HEK293 (cell line): ENCODE results near the gene LGI4.

Source experiments
- CTCF ChIA-PET: fragments of 350-600 bp; formaldehyde crosslinking; extraction: SDS; loops from one replicate; lab custom pipeline; 2021; ENCODE audit warnings: antibody characterized with exemption; lab: Yijun Ruan, JAX
- POLR2A ChIA-PET: fragments of 300-600 bp; formaldehyde crosslinking; extraction: SDS; loops from one replicate; lab custom pipeline; 2020; ENCODE audit warnings: antibody characterized with exemption, inconsistent platforms; lab: Yijun Ruan, JAX
- H3K27ac ChIP-seq: fragments of 200-500 bp; sonication (Bioruptor generic); 2 replicates; pipeline ENCODE4 v1.5.1; 2014; ENCODE audit warnings: low read depth, low read length, control low read depth, inconsistent platforms; ENCODE audit errors: extremely low read depth
- H3K36me3 ChIP-seq, 2 experiments: fragments of 200-500 bp in 1 of 2; sonication (Bioruptor generic) in 1 of 2; 1 replicate in 1 of 2; 2 replicates in 1 of 2; pipeline ENCODE4 v1.5.1; 2014 to 2017; ENCODE audit warnings: inconsistent platforms in 2 of 2, low read length in 2 of 2; ENCODE audit not compliant: control insufficient read depth in 2 of 2, insufficient read depth in 1 of 2
- H3K4me1 ChIP-seq: fragments of 200-500 bp; sonication (Bioruptor generic); 2 replicates; pipeline ENCODE4 v1.5.1; 2014; ENCODE audit warnings: mild to moderate bottlenecking, low read length, inconsistent platforms; ENCODE audit not compliant: control insufficient read depth, insufficient read depth
- H3K4me3 ChIP-seq: 2 replicates; pipeline ENCODE4 v1.5.1; 2011; ENCODE audit warnings: low read depth, mild to moderate bottlenecking, control low read depth, low read length, moderate library complexity
- H3K9me3 ChIP-seq: fragments of 200-500 bp; sonication (Bioruptor generic); 2 replicates; pipeline ENCODE4 v1.5.1; 2014; ENCODE audit warnings: low read depth, low read length, inconsistent platforms; ENCODE audit not compliant: control insufficient read depth, insufficient read depth
- GLIS2 ChIP-seq: fragments of 450-650 bp; formaldehyde crosslinking; IDR thresholded peaks from 2 replicates; pipeline ENCODE4 v1.5.1; 2016; ENCODE audit warnings: missing biosample characterization, missing genetic modification characterization
- HIC1 ChIP-seq: fragments of 450-650 bp; formaldehyde crosslinking; IDR thresholded peaks from 2 replicates; pipeline ENCODE4 v1.5.1; 2016; ENCODE audit warnings: missing biosample characterization, missing genetic modification characterization
- HOXD13 ChIP-seq: sonication (generic); formaldehyde crosslinking; IDR thresholded peaks from 2 replicates; pipeline ENCODE4 v1.8.0; 2022; ENCODE audit warnings: missing genetic modification reagents, borderline replicate concordance
- INSM2 ChIP-seq: fragments of 450-650 bp; formaldehyde crosslinking; IDR thresholded peaks from 2 replicates; pipeline ENCODE4 v1.5.1; 2016; ENCODE audit warnings: missing biosample characterization, missing genetic modification characterization
- KLF1 ChIP-seq: fragments of 450-650 bp; formaldehyde crosslinking; IDR thresholded peaks from 2 replicates; pipeline ENCODE4 v1.5.1; 2016; ENCODE audit warnings: missing biosample characterization, missing genetic modification characterization
- PRDM4 ChIP-seq: fragments of 450-650 bp; formaldehyde crosslinking; IDR thresholded peaks from 2 replicates; pipeline ENCODE4 v1.5.1; 2017; ENCODE audit warnings: missing biosample characterization, missing genetic modification characterization
- SALL2 ChIP-seq: fragments of 450-650 bp; formaldehyde crosslinking; IDR thresholded peaks from 2 replicates; pipeline ENCODE4 v1.5.0; 2017; ENCODE audit warnings: missing biosample characterization, mild to moderate bottlenecking, missing genetic modification characterization, borderline replicate concordance
- SP3 ChIP-seq: fragments of 450-650 bp; formaldehyde crosslinking; IDR thresholded peaks from 2 replicates; pipeline ENCODE4 v1.5.1; 2016; ENCODE audit warnings: missing biosample characterization, missing genetic modification characterization
- YY1 ChIP-seq: fragments of 450-650 bp; formaldehyde crosslinking; IDR thresholded peaks from 2 replicates; pipeline ENCODE4 v1.5.1; 2018; ENCODE audit warnings: missing biosample characterization, missing genetic modification characterization
- ZBTB17 ChIP-seq: fragments of 450-650 bp; formaldehyde crosslinking; IDR thresholded peaks from 2 replicates; pipeline ENCODE4 v1.5.1; 2016; ENCODE audit warnings: missing biosample characterization, missing genetic modification characterization
- ZFP3 ChIP-seq: fragments of 450-650 bp; formaldehyde crosslinking; IDR thresholded peaks from 2 replicates; pipeline ENCODE4 v1.5.1; 2016; ENCODE audit warnings: low read depth, missing biosample characterization, missing genetic modification characterization
- ZIC2 ChIP-seq: fragments of 450-650 bp; formaldehyde crosslinking; IDR thresholded peaks from 2 replicates; pipeline ENCODE4 v1.5.1; 2016; ENCODE audit warnings: missing biosample characterization, missing genetic modification characterization
- ZNF155 ChIP-seq: fragments of 450-650 bp; formaldehyde crosslinking; IDR thresholded peaks from 2 replicates; pipeline ENCODE4 v1.5.1; 2016; ENCODE audit warnings: missing biosample characterization, missing genetic modification characterization
- ZNF169 ChIP-seq: fragments of 450-650 bp; formaldehyde crosslinking; IDR thresholded peaks from 2 replicates; pipeline ENCODE4 v1.5.1; 2016; ENCODE audit warnings: missing biosample characterization, missing genetic modification characterization
- ZNF248 ChIP-seq: fragments of 450-650 bp; formaldehyde crosslinking; IDR thresholded peaks from 2 replicates; pipeline ENCODE4 v1.5.1; 2017; ENCODE audit warnings: missing biosample characterization, missing genetic modification characterization
- ZNF274 ChIP-seq, 2 experiments: fragments of 200-500 bp in 1 of 2; fragments of 450-650 bp in 1 of 2; sonication (Bioruptor generic) in 1 of 2; formaldehyde crosslinking in 1 of 2; IDR thresholded peaks; 2 replicates each; pipeline versions ENCODE4 v1.5.1 to v1.6.1; 2014 to 2016; ENCODE audit warnings: borderline replicate concordance in 1 of 2, inconsistent platforms in 1 of 2, low read length in 1 of 2, missing biosample characterization in 1 of 2, missing genetic modification characterization in 1 of 2
- ZNF366 ChIP-seq: fragments of 450-650 bp; formaldehyde crosslinking; conservative IDR thresholded peaks from 2 replicates; pipeline ENCODE4 v1.5.1; 2016; ENCODE audit warnings: missing biosample characterization, missing genetic modification characterization
- ZNF48 ChIP-seq: fragments of 450-650 bp; formaldehyde crosslinking; IDR thresholded peaks from 2 replicates; pipeline ENCODE4 v1.5.1; 2016; ENCODE audit warnings: missing biosample characterization, missing genetic modification characterization
- ZNF548 ChIP-seq: fragments of 450-650 bp; formaldehyde crosslinking; IDR thresholded peaks from 2 replicates; pipeline ENCODE4 v1.5.1; 2016; ENCODE audit warnings: missing biosample characterization, missing genetic modification characterization
- ZNF571 ChIP-seq: fragments of 450-650 bp; formaldehyde crosslinking; IDR thresholded peaks from 2 replicates; pipeline ENCODE4 v1.5.0; 2017; ENCODE audit warnings: missing biosample characterization, missing genetic modification characterization
- ZNF585B ChIP-seq: fragments of 450-650 bp; formaldehyde crosslinking; IDR thresholded peaks from 2 replicates; pipeline ENCODE4 v1.5.1; 2016; ENCODE audit warnings: missing biosample characterization, missing genetic modification characterization
- ZNF704 ChIP-seq: fragments of 450-650 bp; formaldehyde crosslinking; IDR thresholded peaks from 2 replicates; pipeline ENCODE4 v1.5.1; 2016; ENCODE audit warnings: missing biosample characterization, missing genetic modification characterization
- ZNF768 ChIP-seq: fragments of 450-650 bp; formaldehyde crosslinking; IDR thresholded peaks from 2 replicates; pipeline ENCODE4 v1.5.1; 2018; ENCODE audit warnings: missing biosample characterization, mild to moderate bottlenecking, missing genetic modification characterization
- ZNF777 ChIP-seq: fragments of 450-650 bp; formaldehyde crosslinking; IDR thresholded peaks from 2 replicates; pipeline ENCODE4 v1.5.1; 2017; ENCODE audit warnings: missing biosample characterization, missing genetic modification characterization, borderline replicate concordance
- ZSCAN16 ChIP-seq: fragments of 450-650 bp; formaldehyde crosslinking; IDR thresholded peaks from 2 replicates; pipeline ENCODE4 v1.5.1; 2016; ENCODE audit warnings: missing biosample characterization, missing genetic modification characterization
- ZSCAN18 ChIP-seq: fragments of 450-650 bp; formaldehyde crosslinking; IDR thresholded peaks from 2 replicates; pipeline ENCODE4 v1.5.1; 2016; ENCODE audit warnings: missing biosample characterization, missing genetic modification characterization
- ZSCAN30 ChIP-seq: fragments of 450-650 bp; IDR thresholded peaks from 2 replicates; pipeline ENCODE4 v1.5.1; 2018; ENCODE audit warnings: missing biosample characterization, mild to moderate bottlenecking, missing genetic modification characterization, moderate library complexity

The LGI4 gene

GRCh38 chr19:35132254-35132653 is 2.6 kb downstream of the LGI4 start (continued):
- TF ChIP-seq INSM2 (tag by site-specific recombination) (no peak), ZSCAN16 (tag by site-specific recombination) (no peak), ZNF274 (IDR thresholded peaks at IDR 0.05; ENCODE audit: low read length) (no peak), ZNF274 (tag by site-specific recombination; IDR thresholded peaks at IDR 0.05; ENCODE audit: borderline replicate concordance) (0 out of 2 replicates have a peak, but pooled peaks have one; percentile 6), ZNF366 (tag by site-specific recombination) (no peak), ZNF48 (tag by site-specific recombination) (no peak), ZSCAN18 (tag by site-specific recombination) (0 out of 2 replicates have a peak, but pooled peaks have one; percentile 12), YY1 (tag by site-specific recombination) (no peak), ZNF248 (no peak), ZNF777 (tag by site-specific recombination) (peak; percentile 18; the same call in 1 of the 2 replicates), ZNF169 (0 out of 2 replicates have a peak, but pooled peaks have one; percentile 51), ZNF571 (tag by site-specific recombination) (peak; percentile 73; the same call in 1 of the 2 replicates)

- Histone ChIP-seq H3K27ac (no peak overlapping the region), H3K4me3 (no peak overlapping the region), H3K4me1 (peaks cover 3% of the 10 kb centered on the region), H3K36me3 (no peaks in the 10 kb centered on the region), H3K9me3 (no peaks in the 10 kb centered on the region)
- CTCF ChIA-PET, result interaction anchor here (0.6 to 1.1 kb wide), 5 partner anchors 10 to 337 kb away, joined by 3 to 5 read pairs (median 3); no protein-coding TSS in a partner anchor
- POLR2A ChIA-PET, result no interaction called here
- TF ChIP-seq HOXD13 (CRISPR knock-in tag), result no peak
- no peak for TF ChIP-seq ZNF155 (tag by site-specific recombination)
- TF ChIP-seq PRDM4, result no peak
- TF ChIP-seq ZFP3 (tag by site-specific recombination), result no peak
- TF ChIP-seq ZIC2 (tag by site-specific recombination), result peak; percentile 20; the same call in 1 of the 2 replicates
- peak; percentile 35; the same call in 1 of the 2 replicates for TF ChIP-seq GLIS2
- TF ChIP-seq ZSCAN16 (tag by site-specific recombination), result no peak
- TF ChIP-seq HIC1, result 0 out of 2 replicates have a peak, but pooled peaks have one; percentile 12
- TF ChIP-seq ZNF548 (tag by site-specific recombination), result no peak
- TF ChIP-seq SP3 (tag by site-specific recombination), result no peak
- TF ChIP-seq ZSCAN30 (tag by site-specific recombination), result no peak
- no peak for TF ChIP-seq ZBTB17 (tag by site-specific recombination)
- no peak for TF ChIP-seq KLF1 (tag by site-specific recombination)
- no peak for TF ChIP-seq ZNF768 (tag by site-specific recombination)
- TF ChIP-seq SALL2 (tag by site-specific recombination), result no peak
- TF ChIP-seq ZNF585B (tag by site-specific recombination), result no peak
- TF ChIP-seq ZNF704 (tag by site-specific recombination), result no peak
Observed at GRCh38 chr19:35130761-35131720, 3.8 kb downstream of the LGI4 start.
